Cortex of kidney (tissue), 1 donor: ENCODE data around the gene DNAH17.

Source experiments
- DNase-seq: peaks from one replicate; lab custom pipeline; 2025; lab: John Stamatoyannopoulos, UW

The DNAH17 gene

DNA sequence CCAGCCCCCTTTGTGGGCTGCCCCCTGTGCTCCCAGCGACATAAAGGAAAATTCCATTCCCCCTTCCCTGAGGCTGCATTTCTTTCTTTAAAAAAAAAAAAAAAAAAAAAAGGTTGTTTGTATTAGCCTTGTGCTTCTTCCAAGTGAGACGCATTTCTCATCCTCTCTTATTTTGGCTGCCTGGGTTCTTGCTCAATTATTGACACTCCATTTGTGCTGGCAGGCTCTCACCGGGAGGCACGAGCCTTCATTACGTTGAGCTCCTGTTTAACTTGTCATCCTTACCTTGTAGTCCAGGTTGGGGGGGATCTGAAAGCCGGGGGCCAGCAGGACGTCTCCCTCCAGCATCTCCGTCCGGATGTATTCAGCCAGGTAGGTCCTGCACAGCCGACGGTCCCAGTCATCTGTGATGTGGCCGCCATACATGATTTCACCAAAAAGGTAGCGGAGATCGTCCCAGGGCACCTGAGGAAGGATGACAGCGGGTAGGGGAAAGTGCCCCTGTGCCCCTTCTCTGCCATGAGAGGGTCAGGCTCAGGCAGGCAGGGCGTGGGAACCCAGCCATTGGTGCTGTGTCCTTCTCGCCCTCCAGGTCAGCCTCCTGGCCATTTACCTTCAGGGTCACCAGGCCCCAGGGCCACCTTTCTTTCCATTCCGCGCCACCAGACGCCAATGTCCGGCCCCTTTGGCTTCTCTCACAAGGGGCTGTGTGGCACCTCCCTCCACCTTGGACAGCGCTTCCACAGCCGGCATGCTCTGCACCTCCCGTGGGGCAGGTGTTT is 148.2 kb downstream of the DNAH17 start:
- DNase-seq, result no peak

DNA sequence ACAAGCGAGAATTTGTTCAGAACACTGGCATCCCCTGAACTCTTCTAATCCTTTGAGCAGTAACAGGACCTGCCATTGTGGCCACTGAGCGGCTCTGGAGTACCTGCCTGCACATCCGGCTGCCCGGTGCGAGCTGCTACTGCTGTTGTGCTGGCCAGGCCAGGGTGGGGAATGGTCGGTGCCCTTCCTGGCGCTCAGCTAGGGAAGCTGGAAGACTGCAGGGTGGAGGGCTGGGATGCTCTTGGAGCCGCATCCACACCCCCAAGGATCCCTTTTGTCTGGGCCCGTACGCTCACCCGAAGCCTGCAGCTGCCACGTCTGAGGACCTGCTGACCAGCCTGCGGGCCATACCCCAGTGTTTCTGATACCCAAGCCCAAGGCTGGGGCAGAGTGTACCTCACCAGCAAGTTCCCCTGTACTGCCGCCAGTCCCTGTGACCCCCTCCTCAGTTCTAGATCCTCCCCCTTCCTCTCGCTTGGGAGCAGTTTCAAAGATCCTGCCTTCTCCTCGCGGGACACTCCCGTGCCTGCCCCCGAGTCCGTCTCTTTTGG is 149.1 kb downstream of the DNAH17 start:
- DNase-seq, result no peak

DNA sequence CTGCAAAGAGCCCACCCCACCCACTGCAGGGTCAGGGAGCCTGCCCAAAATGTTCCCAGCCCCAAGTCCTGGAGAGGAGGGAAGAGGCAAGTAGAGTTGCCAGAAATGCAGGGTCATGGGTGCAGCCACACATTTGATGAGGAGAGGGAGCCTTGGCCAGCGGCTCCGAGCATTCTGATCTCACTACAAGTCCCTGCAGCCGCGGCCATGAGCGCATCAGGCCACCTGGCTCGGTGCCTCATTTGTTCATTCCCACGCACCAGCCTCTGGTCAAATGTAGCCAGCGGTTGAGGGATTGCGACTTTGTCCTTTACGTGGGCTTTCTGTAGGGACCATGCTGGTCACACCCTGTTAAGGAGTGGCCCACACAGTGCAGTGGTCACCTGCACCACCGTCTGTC is 150.1 kb downstream of the DNAH17 start:
- DNase-seq, result no peak

DNA sequence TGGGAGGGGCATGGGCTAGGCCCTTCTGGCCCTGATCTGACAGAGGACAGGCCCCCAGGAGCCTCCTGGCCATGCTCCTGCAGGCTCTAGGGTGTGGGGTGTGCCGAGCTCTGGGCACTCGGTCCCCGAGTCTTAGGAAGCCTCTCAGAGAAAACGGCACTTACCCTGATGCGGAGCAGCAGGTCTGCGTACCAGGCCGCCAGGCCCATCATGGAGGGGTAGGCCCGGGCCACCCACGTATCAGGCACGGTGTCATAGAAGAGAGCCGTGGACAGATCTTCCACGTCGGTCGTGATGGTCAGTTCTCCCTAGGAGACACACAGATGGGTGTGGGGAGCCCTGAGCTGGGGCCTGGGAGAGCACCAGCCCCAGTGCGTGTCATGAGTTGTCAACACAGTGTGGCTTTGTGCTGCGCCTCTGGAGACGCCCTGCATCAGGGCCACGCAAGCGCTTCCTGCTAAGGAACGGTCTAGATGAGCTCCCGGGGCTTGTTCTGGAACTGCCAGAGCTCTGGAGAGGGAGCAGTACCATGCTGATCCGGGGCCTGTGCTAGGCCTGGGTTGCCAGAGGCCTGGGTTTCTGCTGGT is 150.8 kb downstream of the DNAH17 start:
- no peak for DNase-seq

DNA sequence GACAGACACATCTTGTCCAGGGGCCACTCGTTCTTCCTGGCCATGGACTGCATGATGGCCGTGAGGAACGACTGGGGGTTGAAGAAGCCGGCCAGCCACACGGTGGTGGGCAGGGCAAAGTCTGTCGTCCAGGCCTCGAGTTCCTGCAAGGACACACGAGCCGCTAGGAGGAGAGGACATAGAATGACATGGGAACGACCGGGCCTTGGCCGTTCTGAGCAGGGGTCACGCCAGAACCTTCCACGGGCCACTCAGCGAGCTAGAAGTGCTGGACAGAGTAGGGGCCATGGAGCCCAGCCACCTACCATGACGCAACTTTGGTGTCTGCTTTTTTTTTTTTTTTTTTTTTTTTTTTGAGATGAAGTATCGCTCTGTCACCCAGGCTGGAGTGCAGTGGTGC is 151.8 kb downstream of the DNAH17 start:
- DNase-seq, result no peak

DNA sequence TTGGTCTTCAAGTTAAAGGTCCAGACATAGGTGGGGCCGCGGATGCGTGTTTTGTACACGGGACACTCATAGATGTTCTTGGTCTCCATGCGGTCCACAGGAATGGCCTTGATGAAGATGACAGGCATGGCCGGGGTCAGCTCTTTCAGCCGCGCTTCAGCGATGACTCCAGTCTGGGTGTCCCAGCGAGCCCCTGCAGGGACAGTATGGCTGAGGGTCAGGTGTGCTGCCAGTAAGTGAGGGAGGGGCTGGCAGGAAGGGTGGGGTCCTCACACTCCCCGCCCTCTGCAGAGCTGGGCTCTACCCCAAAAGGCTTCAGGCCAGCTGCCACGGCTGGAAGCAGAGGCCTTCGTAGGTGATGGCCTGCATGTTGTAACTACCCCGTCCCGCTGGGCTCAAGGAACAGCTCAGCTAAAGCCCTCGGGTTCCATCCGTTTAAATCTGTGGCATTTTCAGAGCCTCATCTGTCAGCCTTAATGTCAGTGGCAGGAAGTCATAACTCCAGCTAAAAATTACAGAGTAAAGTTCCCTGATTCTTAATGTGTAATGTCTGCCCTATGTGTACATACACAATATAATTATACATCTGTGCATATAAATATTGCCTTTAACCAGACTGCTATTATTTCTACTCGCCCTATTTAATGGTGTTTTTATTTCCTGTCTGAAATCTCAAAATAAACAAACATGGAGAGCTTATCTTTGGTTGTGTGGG is 153.1 kb downstream of the DNAH17 start:
- no peak for DNase-seq

DNA sequence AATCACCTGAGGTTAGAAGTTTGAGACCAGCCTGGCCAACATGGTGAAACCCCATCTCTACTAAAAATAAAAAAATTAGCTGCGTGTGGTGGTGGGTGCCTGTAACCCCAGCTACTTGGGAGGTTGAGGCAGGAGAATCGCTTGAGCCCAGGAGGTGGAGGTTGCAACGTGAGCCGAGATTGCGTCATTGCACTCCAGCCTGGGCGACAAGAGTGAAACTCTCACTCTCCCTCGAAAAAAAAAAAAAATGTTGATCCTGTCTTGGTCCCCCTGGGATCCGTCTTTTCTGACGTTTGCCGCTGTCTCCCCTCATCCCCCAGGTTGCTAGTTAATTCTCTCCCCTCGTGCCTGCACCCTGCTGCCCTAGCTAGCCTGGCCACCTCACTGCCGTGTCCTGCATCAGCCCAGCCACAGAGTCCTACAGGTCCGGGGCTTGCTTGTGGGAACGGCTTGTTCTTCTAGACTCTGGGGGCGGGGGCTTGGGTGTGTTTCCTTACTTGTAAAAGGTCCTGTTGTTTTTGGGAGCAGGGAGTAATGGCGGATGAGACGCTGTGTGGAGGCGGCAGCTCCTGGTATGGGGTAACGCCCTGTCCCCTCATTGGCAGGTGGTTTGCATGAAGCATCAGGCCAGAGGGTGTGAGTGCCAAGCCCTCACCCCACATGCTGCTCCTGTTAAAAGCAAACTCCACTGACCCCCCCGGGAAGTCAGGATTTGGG is 154.2 kb downstream of the DNAH17 start:
- DNase-seq, result no peak

DNA sequence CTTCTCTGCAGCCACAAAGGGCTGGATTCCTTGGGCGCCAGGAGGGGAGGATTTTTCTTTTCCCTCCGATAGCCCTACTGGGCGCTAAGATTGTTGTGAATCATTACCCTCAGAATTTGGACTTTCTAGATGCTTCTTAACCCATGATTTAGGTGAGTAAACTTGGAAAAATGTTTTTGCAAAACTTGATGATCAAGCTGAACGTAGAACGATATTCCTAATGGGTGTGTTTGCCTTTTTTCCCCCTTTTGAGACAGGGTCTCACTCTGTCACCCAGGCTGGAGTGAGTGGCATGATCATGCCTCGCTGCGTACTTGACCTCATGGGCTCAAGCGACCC is 155.0 kb downstream of the DNAH17 start:
- DNase-seq, result no peak

DNA sequence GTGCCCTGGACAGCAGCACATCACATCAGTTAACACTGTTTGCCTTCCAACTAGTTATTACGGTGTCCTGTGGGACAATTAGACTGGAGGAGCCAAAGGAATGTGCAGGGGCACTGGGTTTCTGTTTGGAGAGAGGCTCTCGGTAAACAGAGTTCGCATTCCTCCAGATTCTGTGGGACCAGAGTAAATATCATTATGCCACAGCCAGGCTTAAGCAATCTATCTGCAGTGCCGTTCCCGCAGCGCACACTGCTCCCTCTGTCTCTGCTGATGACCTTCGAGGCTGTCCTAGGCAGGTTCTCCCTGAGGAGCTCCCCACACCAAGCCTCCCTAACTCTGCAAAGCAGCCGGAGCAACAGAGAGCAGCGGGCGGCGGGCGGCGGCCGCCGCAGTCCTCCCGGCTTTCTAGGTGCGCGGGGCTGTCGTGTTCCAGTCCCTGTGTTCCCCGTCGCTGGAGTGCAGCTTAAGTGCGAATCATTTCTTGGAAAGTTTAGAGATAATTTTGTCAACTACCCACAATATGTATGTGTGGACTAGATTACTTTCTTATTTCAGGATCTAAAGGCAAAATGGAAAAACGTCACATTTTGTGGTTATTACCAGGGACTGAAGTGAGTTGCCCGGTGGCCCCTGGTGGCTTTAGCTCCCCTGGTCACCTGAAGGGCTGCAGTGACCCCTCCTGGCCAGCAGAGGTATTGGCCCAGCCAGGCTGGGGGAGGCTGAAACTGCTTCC is 155.5 kb downstream of the DNAH17 start:
- DNase-seq, result no peak

DNA sequence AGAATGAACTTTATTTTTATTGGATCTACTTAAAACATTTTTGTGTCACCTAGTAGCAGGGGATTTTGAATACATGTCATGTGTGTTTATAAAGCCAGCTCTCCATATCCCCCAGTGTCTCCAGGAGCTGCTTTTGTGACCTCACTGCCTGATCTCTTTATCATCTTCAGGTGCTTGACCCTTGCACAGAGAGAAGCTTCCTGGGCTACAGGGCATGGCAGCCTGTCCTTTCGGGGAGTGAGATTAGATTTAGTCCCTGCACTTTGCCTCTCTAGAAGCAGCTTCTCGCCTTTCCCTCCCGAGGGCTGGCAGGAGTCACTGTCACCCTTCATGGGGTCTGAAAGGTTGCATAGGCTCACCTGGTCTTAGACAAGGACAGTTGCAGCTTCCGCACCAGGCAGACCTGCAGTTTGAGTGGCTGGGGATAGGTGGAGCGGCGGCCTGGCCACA is 156.1 kb downstream of the DNAH17 start:
- no peak for DNase-seq

DNA sequence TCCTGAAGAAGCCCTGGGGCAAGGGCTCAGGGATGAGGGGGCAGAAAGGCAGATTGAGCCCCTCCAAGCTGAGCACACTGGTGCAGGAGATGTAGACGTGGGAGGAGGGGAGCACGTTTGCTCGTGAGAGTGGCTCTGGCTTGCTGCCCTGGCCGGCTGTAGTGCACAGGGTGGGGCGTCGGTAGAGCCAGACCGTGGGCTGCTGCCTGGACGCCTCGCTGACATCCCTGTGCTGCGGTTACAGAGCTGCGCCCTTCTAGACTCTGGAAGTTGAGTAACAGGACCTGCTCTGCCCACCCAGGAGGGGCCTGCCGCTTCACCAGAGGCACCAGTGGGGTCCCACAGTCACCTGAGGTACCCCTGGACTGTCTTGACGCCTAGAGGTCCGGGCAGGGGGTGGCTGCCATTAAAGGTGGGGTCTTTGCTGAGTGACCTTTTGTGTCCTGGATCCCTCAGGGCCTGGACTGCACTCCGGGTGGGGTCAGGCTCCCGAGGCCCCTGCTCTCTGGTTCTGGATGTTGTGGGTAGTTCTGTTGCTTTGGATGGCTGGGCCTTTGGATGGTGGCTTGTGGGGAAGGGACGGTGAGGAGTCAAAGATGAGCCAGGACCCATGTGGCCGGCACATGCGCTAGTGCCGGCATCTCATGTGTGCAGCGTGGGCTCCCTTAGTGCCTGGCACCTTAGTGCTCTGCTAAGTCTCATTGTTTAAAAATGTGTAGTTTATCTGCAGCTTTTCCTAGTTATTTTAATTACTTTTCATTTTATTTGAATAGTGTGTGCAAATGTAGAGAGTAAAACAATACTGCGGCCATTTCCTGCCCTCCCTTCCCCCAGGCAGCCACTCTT is 157.0 kb downstream of the DNAH17 start:
- no peak for DNase-seq

DNA sequence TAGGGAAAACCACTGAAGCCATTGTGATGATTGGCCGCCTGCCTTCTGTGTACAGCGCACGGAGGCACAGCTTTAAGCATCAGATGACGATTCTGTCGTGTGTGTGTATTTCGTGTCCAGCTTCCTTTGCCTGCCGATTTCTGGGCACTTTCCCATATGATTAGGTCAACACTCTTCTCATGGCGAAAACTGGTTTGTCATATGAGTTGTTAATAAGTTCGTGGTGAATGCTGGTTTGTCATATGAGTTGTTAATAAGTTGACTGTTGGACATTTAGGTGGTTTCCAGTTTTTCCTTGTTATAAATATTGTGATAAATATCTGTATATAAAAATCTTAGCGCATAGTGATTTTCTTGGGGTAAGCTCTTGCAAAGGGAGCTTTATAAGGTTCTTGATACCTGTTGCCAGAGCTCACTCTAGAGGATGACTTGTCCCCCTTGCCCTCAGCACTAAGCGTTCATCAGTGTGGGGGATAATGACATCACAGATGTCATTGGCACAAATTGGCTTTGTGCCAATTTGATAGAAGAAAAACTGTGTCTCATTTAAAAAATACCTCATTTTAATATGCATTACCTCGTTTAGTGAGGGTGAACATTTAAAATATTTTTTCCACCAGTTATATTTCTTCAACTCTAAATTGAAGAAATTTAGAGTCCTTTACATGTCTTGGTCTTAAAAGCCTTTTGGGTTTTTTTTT is 158.7 kb downstream of the DNAH17 start:
- no peak for DNase-seq

DNA sequence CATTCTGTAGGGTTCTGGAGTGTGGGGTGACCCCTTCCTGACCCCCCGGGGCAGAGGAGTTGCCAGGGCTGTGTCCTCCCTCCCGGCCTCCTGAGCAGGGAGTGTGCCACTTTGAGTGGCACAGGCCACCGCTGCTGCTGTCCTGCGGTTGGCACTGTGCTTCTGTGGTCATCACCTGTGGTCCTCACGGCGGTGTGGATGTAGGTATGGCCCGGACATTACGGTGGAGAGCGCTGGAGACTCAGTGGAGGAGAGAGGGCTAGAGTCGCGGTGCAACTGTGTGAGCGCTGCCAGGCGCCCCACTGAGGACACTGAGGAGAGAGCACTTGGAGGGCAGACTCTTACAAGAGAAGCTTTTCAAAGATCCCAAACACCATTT is 159.7 kb downstream of the DNAH17 start:
- no peak for DNase-seq

DNA sequence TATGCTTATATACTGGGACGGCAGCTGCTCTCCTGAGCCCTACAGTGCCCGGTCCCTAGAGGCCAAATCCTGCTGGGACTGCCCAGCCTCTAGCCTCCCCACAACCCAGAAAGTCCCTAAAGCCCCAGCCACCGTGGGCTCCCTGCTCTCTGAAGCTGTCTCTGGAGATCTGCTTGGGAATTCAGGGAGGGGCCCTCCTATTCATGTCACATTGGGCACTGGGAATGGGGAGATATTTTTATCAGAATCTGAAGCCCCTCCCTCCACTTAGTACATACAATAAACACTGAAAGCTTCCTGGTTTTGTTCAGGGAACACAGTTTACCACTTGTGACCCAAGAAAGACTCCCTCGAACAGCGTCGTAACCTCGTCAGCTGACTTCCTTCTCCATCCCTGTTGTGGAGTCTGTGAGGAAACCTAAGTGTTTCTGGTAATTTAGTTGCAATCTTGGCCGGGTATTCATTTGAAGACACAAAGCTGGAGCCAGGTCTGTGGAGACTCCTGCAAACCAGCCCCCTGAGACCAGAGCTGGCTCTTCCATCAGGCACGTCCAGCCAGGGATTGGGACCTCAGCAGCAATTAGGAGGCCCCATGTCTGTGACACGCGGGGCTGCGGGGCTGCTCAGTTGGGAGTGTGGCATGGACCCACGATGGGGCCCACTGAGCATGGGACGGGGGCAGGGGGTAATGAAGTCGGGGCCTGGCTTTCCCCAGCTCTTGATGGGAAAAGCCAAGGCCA is 160.2 kb downstream of the DNAH17 start:
- DNase-seq, result no peak

DNA sequence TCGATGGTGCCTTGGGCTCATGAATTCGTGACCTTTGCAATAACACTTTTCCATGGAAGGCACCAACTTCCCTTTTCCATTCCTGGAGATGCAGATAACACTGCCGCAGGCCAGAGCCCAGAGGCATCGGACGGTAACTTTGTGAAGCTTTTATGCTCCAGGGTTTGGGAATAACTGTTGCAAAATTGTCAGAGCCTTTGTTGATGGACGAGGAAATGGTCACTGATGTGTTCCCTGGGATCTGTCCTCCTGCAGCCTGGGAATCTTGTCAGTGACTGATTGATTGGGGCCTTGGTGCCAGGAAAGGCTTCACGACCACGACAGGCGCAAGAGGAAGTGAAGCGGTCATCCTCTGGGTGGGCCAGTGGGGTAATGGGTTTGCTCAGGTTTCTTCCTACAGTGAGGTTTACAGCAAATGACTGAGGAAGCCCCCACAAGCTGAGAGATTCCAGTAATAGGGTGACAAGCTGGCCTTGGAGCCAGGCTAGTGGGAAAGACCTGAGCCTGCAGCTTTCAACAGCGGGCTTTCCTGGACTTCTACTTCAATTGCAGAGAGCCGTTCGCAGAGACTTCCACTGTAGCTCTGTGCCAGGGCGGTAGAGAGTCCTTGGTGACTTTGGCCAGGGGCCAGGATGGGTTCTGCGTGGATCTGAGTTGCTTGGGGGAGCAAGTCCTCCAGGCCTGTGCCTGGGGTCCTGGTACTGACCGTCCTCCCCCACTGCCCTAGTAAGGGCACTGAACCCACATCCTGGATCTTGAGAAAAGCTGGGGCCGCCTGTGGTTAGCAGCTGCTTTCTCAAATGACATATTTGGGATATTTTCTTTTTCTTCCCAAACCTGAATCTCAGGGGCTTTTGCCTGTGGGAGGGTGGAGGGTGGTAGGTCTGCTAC is 161.1 kb downstream of the DNAH17 start:
- no peak for DNase-seq

DNA sequence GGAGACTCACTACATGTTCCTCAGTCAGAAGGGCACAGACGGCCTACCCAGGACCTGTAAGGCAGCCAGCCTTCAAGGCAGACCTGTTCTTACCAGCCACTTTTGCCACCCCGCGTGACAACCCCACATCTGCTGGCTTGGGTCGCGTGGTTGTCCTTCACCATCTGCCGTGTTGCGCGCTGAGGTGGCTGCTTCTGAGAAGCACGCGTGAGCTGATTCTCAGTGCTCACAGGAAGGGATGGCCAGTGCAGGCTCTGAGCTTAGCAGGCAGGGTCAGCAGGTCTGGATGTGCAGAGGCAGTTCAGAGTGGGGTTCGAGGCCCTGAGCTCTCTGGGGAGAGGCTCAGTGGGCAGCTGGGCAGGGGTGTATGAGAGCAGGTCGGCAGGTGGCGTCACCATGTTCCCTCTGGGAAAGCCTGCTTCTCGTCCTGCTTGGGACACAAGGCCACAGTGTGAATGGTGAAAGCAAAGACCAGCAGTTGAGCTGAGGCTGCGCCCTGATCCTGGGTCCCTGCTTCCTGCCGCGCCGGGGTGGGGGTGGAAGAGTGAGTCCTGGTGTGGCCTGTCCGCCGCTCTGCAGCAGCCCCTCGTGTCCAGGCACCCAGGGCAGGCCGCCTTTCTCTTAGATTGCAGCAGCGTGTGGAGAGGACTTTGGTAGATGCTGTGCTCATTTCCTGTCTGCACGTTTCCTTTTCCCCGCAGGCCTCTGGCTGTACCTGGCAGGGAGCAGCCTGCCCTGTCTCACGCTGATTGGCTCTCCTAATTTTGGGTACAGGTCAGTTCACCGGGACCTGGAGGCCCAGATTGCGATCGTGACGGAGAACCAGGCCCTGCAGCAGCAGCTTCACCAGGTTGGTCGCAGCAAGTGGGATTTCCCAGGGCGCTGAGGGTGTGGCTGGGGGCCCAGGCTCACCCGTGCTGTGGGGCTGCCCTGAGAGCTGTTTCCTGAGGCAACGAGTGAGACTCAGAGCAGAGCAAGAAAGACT is 162.7 kb downstream of the DNAH17 start:
- DNase-seq, result no peak

DNA sequence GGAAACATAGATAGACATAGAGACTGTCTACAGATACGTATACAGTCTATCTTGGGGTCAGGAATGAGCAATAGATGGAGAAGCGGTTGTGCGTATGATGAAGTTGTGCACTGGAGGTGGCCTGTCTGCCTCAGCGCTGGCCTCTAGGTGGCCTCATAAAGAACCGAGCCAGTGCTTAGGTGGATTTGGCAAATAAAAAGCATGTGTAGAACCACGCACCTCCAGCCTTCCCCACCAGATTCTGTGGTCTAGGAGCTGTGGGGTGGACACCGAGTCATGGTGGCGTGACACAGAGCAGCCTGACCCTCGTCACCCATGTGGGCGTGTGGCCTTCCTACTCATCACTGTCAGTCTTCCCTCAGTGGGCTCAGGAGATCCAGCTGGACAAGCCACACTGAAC is 164.8 kb downstream of the DNAH17 start:
- no peak for DNase-seq
